COLO829 (cell line): ENCODE measurements around the gene CACNA2D2.

Source experiments
- DNase-seq: peaks from one replicate; pipeline ENCODE4 v3.0.0; 2012; ENCODE audit warnings: low spot score

The CACNA2D2 gene

GRCh38 chr3:50503504-50504342 is at the start of gene CACNA2D2:
Gene CACNA2D2, minus strand, starts transcription at chr3:50503634. Its CDS starts 211 bp downstream, at chr3:50503423.
- DNase-seq = no peak

GRCh38 chr3:50552598-50552997 is 49.2 kb upstream of the CACNA2D2 start:
- DNase-seq = no peak

- DNase-seq = no peak
Measured at GRCh38 chr3:50551681-50552435, 48.4 kb upstream of the CACNA2D2 start.

- no peak for DNase-seq
Measured at GRCh38 chr3:50551054-50551659, 47.7 kb upstream of the CACNA2D2 start.

- DNase-seq = peak; percentile 35
Measured at GRCh38 chr3:50550079-50550736, 46.8 kb upstream of the CACNA2D2 start.

- DNase-seq = no peak
Measured at GRCh38 chr3:50549226-50549625, 45.8 kb upstream of the CACNA2D2 start.

- no peak for DNase-seq
Measured at GRCh38 chr3:50545781-50546180, 42.3 kb upstream of the CACNA2D2 start.

- DNase-seq = peak; percentile 95
Measured at GRCh38 chr3:50542177-50543034, 39.0 kb upstream of the CACNA2D2 start.

- DNase-seq = no peak
Measured at GRCh38 chr3:50539356-50540286, 36.2 kb upstream of the CACNA2D2 start.

- no peak for DNase-seq
Measured at GRCh38 chr3:50537421-50538129, 34.1 kb upstream of the CACNA2D2 start.

GRCh38 chr3:50536471-50537180 is 33.2 kb upstream of the CACNA2D2 start:
- DNase-seq = no peak

GRCh38 chr3:50534681-50535330 is 31.4 kb upstream of the CACNA2D2 start:
- DNase-seq = no peak

- no peak for DNase-seq
Measured at GRCh38 chr3:50533807-50534461, 30.5 kb upstream of the CACNA2D2 start.

GRCh38 chr3:50533316-50533715 is 29.9 kb upstream of the CACNA2D2 start:
- no peak for DNase-seq

GRCh38 chr3:50532062-50532705 is 28.8 kb upstream of the CACNA2D2 start:
- DNase-seq = no peak

GRCh38 chr3:50531201-50531600 is 27.8 kb upstream of the CACNA2D2 start:
- no peak for DNase-seq
